RWPE2 (cell line): ENCODE data around the gene UROD.
"Not testable (repeated sequence)": the region's sequence is repeated elsewhere in the genome, so short reads cannot be mapped to it uniquely, and the experiment has no call there.

Source experiments
- ATAC-seq: fragments of 200-7000 bp; cut with Tn5 transposase; 3 replicates; pipeline ENCODE4 v1.9.1; 2021; ENCODE audit warnings: low read depth
- DNase-seq: peaks from one replicate; pipeline ENCODE4 v3.0.0-alpha.2; 2020; ENCODE audit warnings: low spot score
- H3K27ac ChIP-seq: fragments of 450-650 bp; 2 replicates; pipeline ENCODE4 v1.5.1; 2017; ENCODE audit warnings: mild to moderate bottlenecking; ENCODE audit not compliant: poor library complexity, severe bottlenecking
- H3K27me3 ChIP-seq: fragments of 250-450 bp; sonication (Bioruptor Pico); 2 replicates; pipeline ENCODE4 v1.5.1; 2021; ENCODE audit warnings: mild to moderate bottlenecking, moderate library complexity; ENCODE audit not compliant: insufficient read depth, poor library complexity, severe bottlenecking
- H3K36me3 ChIP-seq: fragments of 250-450 bp; sonication (Bioruptor Pico); 2 replicates; pipeline ENCODE4 v1.5.1; 2020; ENCODE audit warnings: low read depth, mild to moderate bottlenecking, moderate library complexity
- H3K4me1 ChIP-seq: fragments of 250-450 bp; sonication (Bioruptor Pico); 2 replicates; pipeline ENCODE4 v1.5.1; 2021; ENCODE audit warnings: mild to moderate bottlenecking, moderate library complexity; ENCODE audit not compliant: insufficient read depth, poor library complexity, severe bottlenecking
- H3K4me3 ChIP-seq: fragments of 250-450 bp; sonication (Bioruptor Pico); 2 replicates; pipeline ENCODE4 v1.5.1; 2021; ENCODE audit warnings: mild to moderate bottlenecking, moderate library complexity; ENCODE audit not compliant: severe bottlenecking
- H3K9me3 ChIP-seq: fragments of 250-450 bp; sonication (Bioruptor Pico); 2 replicates; pipeline ENCODE4 v1.5.1; 2021; ENCODE audit warnings: mild to moderate bottlenecking, moderate library complexity; ENCODE audit not compliant: severe bottlenecking
- CTCF ChIP-seq: fragments of 450-650 bp; IDR thresholded peaks from one replicate; pipeline ENCODE4 v1.5.1; 2017; ENCODE audit warnings: mild to moderate bottlenecking, moderate library complexity; ENCODE audit not compliant: poor library complexity, severe bottlenecking

Gene UROD

DNA sequence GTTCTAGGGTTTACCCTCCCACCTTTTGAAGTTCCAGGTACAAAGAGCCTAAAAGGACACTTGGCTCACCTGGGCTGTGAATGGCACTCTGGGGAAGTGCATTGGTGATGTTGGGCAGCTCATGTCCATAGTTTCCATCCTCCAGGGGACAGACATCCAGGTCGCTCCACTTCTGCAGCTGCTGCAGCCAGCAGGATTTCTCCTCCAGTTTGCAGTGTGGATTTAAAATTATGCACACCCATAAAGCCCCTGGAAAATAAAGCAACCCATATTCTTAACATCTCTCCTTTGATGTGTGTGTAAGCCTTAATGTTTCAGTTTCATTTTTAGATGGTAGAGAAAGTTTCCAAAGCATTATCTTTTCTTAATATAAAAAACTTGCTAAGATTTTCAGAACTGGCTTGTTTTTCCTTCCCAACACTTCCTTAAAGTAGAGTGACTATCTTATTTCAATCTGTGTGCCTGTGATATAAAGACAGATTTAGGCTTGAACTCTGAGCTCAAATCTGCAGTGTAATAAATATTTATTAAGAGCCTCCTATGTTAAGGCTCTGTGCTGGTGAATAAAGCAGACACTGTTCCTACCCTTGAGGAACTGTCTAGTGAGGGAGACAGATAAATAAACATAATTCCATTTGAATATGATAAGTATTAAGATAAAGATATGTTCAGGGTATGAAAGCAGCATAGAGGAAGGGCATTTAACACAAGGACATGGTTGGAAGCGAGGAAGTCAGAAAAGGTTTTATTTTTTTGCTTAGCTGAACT is 39.1 kb downstream of the UROD start:
- no peak overlapping the region for H3K4me3 ChIP-seq
- no peak for ATAC-seq
- H3K27me3 ChIP-seq: no peaks in the 10 kb centered on the region
- TF ChIP-seq CTCF: no peak
- H3K27ac ChIP-seq: no peak overlapping the region
- H3K4me1 ChIP-seq: no peaks in the 10 kb centered on the region
- H3K9me3 ChIP-seq: no peaks in the 10 kb centered on the region
- no peaks in the 10 kb centered on the region for H3K36me3 ChIP-seq
- DNase-seq: no peak

DNA sequence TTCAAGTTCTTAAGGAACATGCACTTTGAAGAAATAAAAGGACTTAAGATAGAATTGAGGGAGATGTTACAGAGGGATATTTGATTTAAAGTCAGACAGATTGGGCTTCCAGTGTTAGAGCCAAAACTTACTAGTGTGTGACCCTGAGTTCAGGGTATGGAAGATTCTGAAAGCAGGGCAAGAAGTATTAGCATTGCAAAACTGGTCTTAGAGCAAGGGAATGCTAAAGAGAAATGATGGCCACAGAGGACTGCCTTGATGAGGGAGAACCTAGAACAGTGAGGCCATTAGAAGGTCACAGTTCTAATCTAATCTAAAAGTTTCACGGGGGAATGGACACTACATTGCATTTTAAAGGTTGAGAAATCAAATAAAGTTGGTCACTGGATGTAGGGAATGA is 45.5 kb downstream of the UROD start:
- ATAC-seq (no peak), DNase-seq (no peak)
- Histone ChIP-seq H3K4me1 (no peaks in the 10 kb centered on the region), H3K4me3 (no peak overlapping the region), H3K9me3 (no peaks in the 10 kb centered on the region), H3K27me3 (no peaks in the 10 kb centered on the region), H3K36me3 (no peaks in the 10 kb centered on the region), H3K27ac (no peak overlapping the region)
- TF ChIP-seq CTCF: no peak

DNA sequence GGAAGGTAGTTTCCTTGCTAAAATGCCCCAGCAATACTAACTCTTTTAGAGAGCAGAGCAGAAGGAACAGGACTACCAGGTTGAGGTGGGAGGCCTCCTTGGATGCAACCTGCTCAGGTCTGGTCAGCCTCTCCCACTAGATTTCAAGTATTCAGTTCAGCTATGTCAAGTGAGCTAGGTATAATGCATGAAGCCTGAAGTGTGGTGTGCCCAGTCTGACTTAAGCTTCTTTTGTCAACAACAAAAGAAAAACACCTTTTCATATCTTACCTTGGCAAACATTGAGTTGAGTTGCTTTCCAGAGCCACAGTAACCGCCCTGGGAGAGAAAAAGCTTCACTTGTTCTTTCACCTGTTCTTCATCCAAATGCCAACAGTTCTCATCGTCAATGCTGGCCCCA is 47.8 kb downstream of the UROD start:
- ATAC-seq (no peak), DNase-seq (no peak)
- Histone ChIP-seq H3K4me1 (no peaks in the 10 kb centered on the region), H3K9me3 (no peaks in the 10 kb centered on the region), H3K4me3 (no peak overlapping the region), H3K27me3 (no peaks in the 10 kb centered on the region), H3K27ac (no peak overlapping the region), H3K36me3 (no peaks in the 10 kb centered on the region)
- no peak for TF ChIP-seq CTCF

DNA sequence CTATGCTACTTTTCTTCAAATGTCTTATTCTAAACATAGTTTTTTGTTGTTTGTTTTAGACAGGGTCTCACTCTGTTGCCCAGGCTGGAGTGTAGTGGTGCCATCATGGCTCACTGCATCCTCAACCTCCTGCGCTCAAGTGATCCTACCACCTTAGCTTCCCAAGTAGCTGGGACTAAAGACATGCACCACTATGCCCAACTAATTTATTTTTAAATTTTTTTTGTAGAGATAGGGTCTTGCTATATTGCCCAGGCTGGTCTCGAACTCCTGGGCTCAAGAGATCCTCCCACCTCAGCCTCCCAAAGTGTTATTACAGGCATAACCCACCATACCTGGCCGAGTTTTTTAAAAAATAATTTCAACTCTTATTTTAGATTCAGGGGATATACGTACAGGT is 50.4 kb downstream of the UROD start:
- H3K4me3 ChIP-seq, H3K9me3 ChIP-seq, ATAC-seq: not testable (repeated sequence)

DNA sequence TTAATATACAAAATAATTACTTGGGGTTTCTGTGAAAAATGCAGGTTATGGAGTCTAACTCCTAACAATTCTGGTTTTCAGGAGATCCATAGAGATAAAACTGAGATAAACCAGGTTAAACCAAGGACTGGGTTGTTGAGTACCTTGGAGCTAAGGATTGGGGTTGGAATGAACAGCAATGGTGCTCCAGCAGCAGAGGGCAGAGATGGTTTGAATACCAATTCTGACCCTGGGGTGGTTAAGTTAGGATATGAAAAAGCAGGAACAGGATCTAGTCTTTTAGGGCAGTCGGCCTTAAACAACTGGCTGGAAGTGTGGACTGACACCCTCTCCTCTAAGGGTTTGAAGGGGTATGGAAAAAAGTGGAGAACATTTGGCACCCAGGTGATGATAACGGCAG is 53.0 kb downstream of the UROD start:
- DNase-seq (no peak), ATAC-seq (no peak)
- Histone ChIP-seq H3K9me3 (no peaks in the 10 kb centered on the region), H3K27me3 (no peaks in the 10 kb centered on the region), H3K27ac (no peak overlapping the region), H3K36me3 (no peaks in the 10 kb centered on the region), H3K4me1 (no peaks in the 10 kb centered on the region), H3K4me3 (no peak overlapping the region)
- TF ChIP-seq CTCF: no peak

More for the DNA sequence above, 50.4 kb downstream of the UROD start:
- DNase-seq, H3K4me1 ChIP-seq, H3K27me3 ChIP-seq, H3K36me3 ChIP-seq, H3K27ac ChIP-seq: not testable (repeated sequence)
